HTERT RPE-1 (cell line): ENCODE measurements around the gene GRIK4.
"Not testable (repeated sequence)": the region's sequence is repeated elsewhere in the genome, so short reads cannot be mapped to it uniquely, and the experiment has no call there.

Experiments
- in situ Hi-C: fragments of 300-500 bp; cut with MboI; formaldehyde crosslinking; loops from 4 replicates; pipeline ENCODE4 v1.14.3; 2020; ENCODE audit warnings: low sequenced_read_pairs

The GRIK4 gene

GRCh38 chr11:120511116-120511819, at the start of gene GRIK4:
TSS of gene GRIK4 (plus strand) at chr11:120511748. CDS start at chr11:120660319, 148,571 bp downstream.
- in situ Hi-C loops, result no loop called here

- in situ Hi-C loops, result no loop called here
Observed at GRCh38 chr11:120462825-120463224, 48.7 kb upstream of the GRIK4 start.

- in situ Hi-C loops, result no loop called here
Observed at GRCh38 chr11:120465921-120466534, 45.5 kb upstream of the GRIK4 start.

- in situ Hi-C loops, result no loop called here
Observed at GRCh38 chr11:120467627-120468026, 43.9 kb upstream of the GRIK4 start.

GRCh38 chr11:120471131-120471530, 40.4 kb upstream of the GRIK4 start:
- in situ Hi-C loops, result no loop called here

- in situ Hi-C loops, result no loop called here
Observed at GRCh38 chr11:120471994-120472393, 39.6 kb upstream of the GRIK4 start.

GRCh38 chr11:120473503-120473902, 38.0 kb upstream of the GRIK4 start:
- in situ Hi-C loops, result no loop called here

GRCh38 chr11:120482149-120482548, 29.4 kb upstream of the GRIK4 start:
- in situ Hi-C loops, result no loop called here

GRCh38 chr11:120484722-120485121, 26.8 kb upstream of the GRIK4 start:
- in situ Hi-C loops, result no loop called here

- in situ Hi-C loops, result no loop called here
Observed at GRCh38 chr11:120486138-120486537, 25.4 kb upstream of the GRIK4 start.

GRCh38 chr11:120489799-120490198, 21.7 kb upstream of the GRIK4 start:
- in situ Hi-C loops, result no loop called here

GRCh38 chr11:120492486-120492885, 19.1 kb upstream of the GRIK4 start:
- in situ Hi-C loops, result no loop called here

- in situ Hi-C loops, result no loop called here
Observed at GRCh38 chr11:120494595-120494994, 17.0 kb upstream of the GRIK4 start.

- in situ Hi-C loops, result no loop called here
Observed at GRCh38 chr11:120499088-120499487, 12.5 kb upstream of the GRIK4 start.

GRCh38 chr11:120499859-120500258, 11.7 kb upstream of the GRIK4 start:
- in situ Hi-C loops, result no loop called here

GRCh38 chr11:120500414-120501071, 11.0 kb upstream of the GRIK4 start:
- in situ Hi-C loops, result no loop called here

GRCh38 chr11:120501440-120501839, 10.1 kb upstream of the GRIK4 start:
- in situ Hi-C loops, result no loop called here

GRCh38 chr11:120501976-120502755, 9.4 kb upstream of the GRIK4 start:
- in situ Hi-C loops, result no loop called here

GRCh38 chr11:120503529-120503928, 8.0 kb upstream of the GRIK4 start:
- in situ Hi-C loops, result not testable (repeated sequence)

- in situ Hi-C loops, result no loop called here
Observed at GRCh38 chr11:120505801-120506425, 5.6 kb upstream of the GRIK4 start.
